ENCODE data around the gene ASAP2. TPM values are rescaled to one million over a fixed set of nuclear protein-coding genes. Genes with fewer than 3 reads are reported as not detected.

ASAP2 gene
- total RNA-seq, 1 donor from 2014 or later, result 24.3 TPM

DNA sequence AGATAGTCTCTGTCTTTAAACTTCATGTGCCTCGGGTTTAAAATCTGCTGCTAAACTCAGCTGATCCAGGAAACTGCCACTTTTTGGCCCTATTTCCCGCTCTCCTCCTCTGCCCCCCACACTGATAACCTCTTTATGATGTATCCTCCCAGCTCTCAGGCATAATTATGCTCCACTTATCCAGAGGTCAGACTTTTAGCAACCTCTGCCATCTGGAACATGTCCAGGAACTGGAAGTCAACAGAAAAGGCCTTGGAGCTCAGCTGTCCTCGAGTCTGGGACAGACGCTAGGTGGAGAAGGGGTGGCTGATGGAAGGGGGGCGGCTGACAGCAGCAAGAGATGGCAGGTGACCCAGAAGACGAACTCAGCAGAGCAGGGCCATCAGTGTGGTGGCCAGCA lies 41.2 kb downstream of the ASAP2 start:
- Histone ChIP-seq H3K4me1 (peaks cover 59% of the 10 kb centered on the region), H3K4me3 (no peak overlapping the region), H3K36me3 (no peaks in the 10 kb centered on the region), H3K27me3 (ENCODE audit: low read depth) (no peaks in the 10 kb centered on the region), H3K27ac (no peak overlapping the region), H3K9me3 (no peaks in the 10 kb centered on the region)
- TF ChIP-seq CTCF (IDR thresholded peaks at IDR 0.05), result no peak
- DNase-seq (no peak), ATAC-seq (peak in 1 of 2 donors; percentile 4)
- intact Hi-C loops (cut with DNase I), result no loop called here

DNA sequence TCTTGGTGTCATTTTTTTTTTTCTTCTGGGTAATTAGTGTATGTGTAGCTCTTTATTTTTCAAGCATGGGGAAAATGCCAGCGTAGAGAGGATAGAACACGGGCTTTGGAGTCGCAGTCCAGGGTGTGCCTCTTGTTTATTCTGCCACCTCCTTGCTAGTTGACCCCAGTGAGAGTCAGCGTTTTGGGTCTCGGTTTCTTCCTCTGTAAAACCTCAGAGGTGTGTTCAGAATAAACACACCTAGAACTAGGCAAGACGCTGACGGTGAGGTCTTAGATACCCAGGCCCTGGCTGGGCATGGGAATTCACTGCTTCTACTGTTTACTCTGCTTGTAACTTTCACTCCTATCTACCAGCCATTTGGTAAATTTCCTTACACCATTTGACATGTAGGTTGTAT lies 41.8 kb downstream of the ASAP2 start:
- Histone ChIP-seq H3K27me3 (ENCODE audit: low read depth) (no peaks in the 10 kb centered on the region), H3K9me3 (no peaks in the 10 kb centered on the region), H3K4me3 (no peak overlapping the region), H3K27ac (no peak overlapping the region), H3K36me3 (no peaks in the 10 kb centered on the region), H3K4me1 (peaks cover 58% of the 10 kb centered on the region)
- intact Hi-C loops (cut with DNase I), result no loop called here
- DNase-seq (no peak), ATAC-seq (no peak)
- TF ChIP-seq CTCF (IDR thresholded peaks at IDR 0.05), result no peak

GRCh38 chr2:9249020-9249800 lies 42.6 kb downstream of the ASAP2 start:
- intact Hi-C loops (cut with DNase I), result no loop called here
- H3K36me3 ChIP-seq, result no peaks in the 10 kb centered on the region
- H3K9me3 ChIP-seq, result no peaks in the 10 kb centered on the region
- H3K4me1 ChIP-seq, result peaks cover 58% of the 10 kb centered on the region
- no peak overlapping the region for H3K27ac ChIP-seq
- no peak overlapping the region for H3K4me3 ChIP-seq
- peak in 1 of 2 donors; percentile 8 for ATAC-seq
- TF ChIP-seq CTCF (IDR thresholded peaks at IDR 0.05), result no peak
- DNase-seq, result no peak
- H3K27me3 ChIP-seq (ENCODE audit: low read depth), result no peaks in the 10 kb centered on the region

DNA sequence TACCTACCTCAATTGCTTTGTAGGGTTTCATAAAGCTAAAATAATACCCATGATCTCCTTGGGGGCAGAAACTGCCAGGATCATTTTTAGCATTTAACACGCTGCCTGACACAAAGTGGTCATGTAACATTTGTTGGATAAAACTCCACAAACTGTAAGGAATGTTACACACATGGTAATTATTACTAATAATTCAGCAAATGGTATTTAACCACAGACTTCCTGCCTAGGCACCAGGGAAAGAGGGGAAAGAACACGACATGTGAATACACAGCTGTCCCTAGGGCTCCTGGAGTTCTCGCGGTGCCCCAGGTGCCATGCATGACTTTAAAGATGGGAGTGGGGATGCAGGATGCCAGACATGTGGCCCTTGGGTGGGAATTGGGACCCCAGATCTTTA lies 43.5 kb downstream of the ASAP2 start:
- no peak overlapping the region for H3K4me3 ChIP-seq
- TF ChIP-seq CTCF (IDR thresholded peaks at IDR 0.05), result no peak
- H3K27me3 ChIP-seq (ENCODE audit: low read depth), result no peaks in the 10 kb centered on the region
- H3K27ac ChIP-seq, result no peak overlapping the region
- ATAC-seq (no peak), DNase-seq (no peak)
- no peaks in the 10 kb centered on the region for H3K36me3 ChIP-seq
- H3K4me1 ChIP-seq, result peaks cover 58% of the 10 kb centered on the region
- H3K9me3 ChIP-seq, result no peaks in the 10 kb centered on the region
- intact Hi-C loops (cut with DNase I), result no loop called here

DNA sequence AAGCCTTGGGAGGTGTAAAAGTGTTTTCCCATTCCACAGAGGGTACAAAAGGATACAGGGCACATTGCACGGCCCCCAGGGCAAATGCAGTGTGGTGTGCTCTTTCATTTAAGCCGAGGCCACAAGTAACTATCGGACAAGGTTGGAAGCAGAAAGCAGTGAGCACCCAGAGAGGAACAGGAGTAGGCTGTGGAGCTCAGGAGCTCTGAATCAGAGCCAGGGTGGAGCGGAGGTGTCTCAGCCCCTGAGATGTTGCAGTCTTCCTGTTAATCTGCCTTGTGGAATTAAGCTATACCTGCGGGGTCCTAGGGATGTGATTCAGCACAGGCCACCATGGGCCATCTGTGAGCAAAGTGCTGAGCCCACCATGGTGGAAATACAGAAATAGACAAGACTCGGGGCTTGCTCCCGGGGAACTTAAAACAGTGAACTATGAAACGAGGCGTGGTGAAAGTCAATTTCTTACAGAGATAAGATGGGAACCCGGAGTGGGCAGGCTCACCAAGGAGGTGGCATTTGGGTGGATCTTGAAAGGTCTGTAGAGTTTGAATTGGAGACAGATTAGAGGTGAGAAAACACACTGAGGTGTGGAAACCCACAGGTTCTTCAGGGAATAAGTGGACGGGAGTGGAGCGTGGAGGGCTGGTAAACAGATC lies 44.0 kb downstream of the ASAP2 start:
- TF ChIP-seq CTCF (IDR thresholded peaks at IDR 0.05), result no peak
- ATAC-seq (peak in 1 of 2 donors; percentile 33), DNase-seq (no peak)
- Histone ChIP-seq H3K27me3 (ENCODE audit: low read depth) (no peaks in the 10 kb centered on the region), H3K36me3 (no peaks in the 10 kb centered on the region), H3K27ac (no peak overlapping the region), H3K4me1 (peaks cover 58% of the 10 kb centered on the region), H3K4me3 (no peak overlapping the region), H3K9me3 (no peaks in the 10 kb centered on the region)
- intact Hi-C loops (cut with DNase I), result no loop called here
